SK-N-SH treated with all-trans-retinoic acid at 6 μM for 48 hours (cell line): ENCODE results near the gene OR14C36.

ENCODE experiments used
- ATAC-seq: fragments of 200-7000 bp; cut with Tn5 transposase; 3 replicates; pipeline ENCODE4 v1.9.1; 2020; ENCODE audit warnings: mild to moderate bottlenecking, moderate library complexity
- ARNTL ChIP-seq: fragments of 450-650 bp; formaldehyde crosslinking; IDR thresholded peaks from 2 replicates; pipeline ENCODE4 v1.5.0; 2020; ENCODE audit warnings: low read depth, mild to moderate bottlenecking, moderate library complexity, borderline replicate concordance
- BACH2 ChIP-seq: fragments of 250-450 bp; sonication (Bioruptor Pico); IDR thresholded peaks from 2 replicates; pipeline ENCODE4 v1.9.0; 2021; ENCODE audit warnings: mild to moderate bottlenecking, borderline replicate concordance
- CREB5 ChIP-seq: fragments of 250-450 bp; sonication (Bioruptor Pico); IDR thresholded peaks from 2 replicates; pipeline ENCODE4 v1.5.1; 2020; ENCODE audit warnings: low read depth, mild to moderate bottlenecking, moderate library complexity
- CSDC2 ChIP-seq: fragments of 250-450 bp; sonication (Bioruptor Pico); IDR thresholded peaks from 2 replicates; pipeline ENCODE4 v1.5.0; 2020; ENCODE audit warnings: mild to moderate bottlenecking, moderate library complexity
- CSRNP3 ChIP-seq: fragments of 250-450 bp; sonication (Bioruptor Pico); IDR thresholded peaks from 2 replicates; pipeline ENCODE4 v1.5.1; 2021; ENCODE audit warnings: mild to moderate bottlenecking, moderate library complexity
- ESRRG ChIP-seq: fragments of 250-450 bp; sonication (Bioruptor Pico); IDR thresholded peaks from 2 replicates; pipeline ENCODE4 v1.6.1; 2021; ENCODE audit warnings: mild to moderate bottlenecking
- GLIS3 ChIP-seq: fragments of 250-450 bp; sonication (Bioruptor Pico); IDR thresholded peaks from 2 replicates; pipeline ENCODE4 v1.5.0; 2020; ENCODE audit warnings: mild to moderate bottlenecking, moderate library complexity
- ISL1 ChIP-seq: fragments of 250-450 bp; sonication (Bioruptor Pico); IDR thresholded peaks from 2 replicates; pipeline ENCODE4 v2.1.2; 2022; ENCODE audit warnings: mild to moderate bottlenecking, moderate library complexity
- PATZ1 ChIP-seq: fragments of 250-450 bp; sonication (Bioruptor Pico); IDR thresholded peaks from 2 replicates; pipeline ENCODE4 v1.8.0; 2020; ENCODE audit warnings: mild to moderate bottlenecking, moderate library complexity, borderline replicate concordance
- POU6F1 ChIP-seq: fragments of 250-450 bp; sonication (Bioruptor Pico); IDR thresholded peaks from 2 replicates; pipeline ENCODE4 v1.8.0; 2021; ENCODE audit warnings: low read depth, mild to moderate bottlenecking, moderate library complexity, borderline replicate concordance
- PPARA ChIP-seq: fragments of 250-450 bp; sonication (Bioruptor Pico); IDR thresholded peaks from 2 replicates; pipeline ENCODE4 v1.5.0; 2020; ENCODE audit warnings: mild to moderate bottlenecking, borderline replicate concordance
- SNAI2 ChIP-seq: fragments of 250-450 bp; sonication (Bioruptor Pico); IDR thresholded peaks from 2 replicates; pipeline ENCODE4 v1.5.0; 2020; ENCODE audit warnings: mild to moderate bottlenecking, moderate library complexity
- TCF4 ChIP-seq: fragments of 250-450 bp; sonication (Bioruptor Pico); IDR thresholded peaks from 2 replicates; pipeline ENCODE4 v1.8.0; 2021; ENCODE audit warnings: mild to moderate bottlenecking, moderate library complexity, borderline replicate concordance
- TOX ChIP-seq: fragments of 250-450 bp; sonication (Bioruptor Pico); IDR thresholded peaks from 2 replicates; pipeline ENCODE4 v1.8.0; 2021; ENCODE audit warnings: mild to moderate bottlenecking, moderate library complexity, borderline replicate concordance
- TSHZ2 ChIP-seq: fragments of 250-450 bp; sonication (Bioruptor Pico); IDR thresholded peaks from 2 replicates; pipeline ENCODE4 v1.5.0; 2020; ENCODE audit warnings: mild to moderate bottlenecking, moderate library complexity
- ZC3H10 ChIP-seq: fragments of 250-450 bp; sonication (Bioruptor Pico); IDR thresholded peaks from 2 replicates; pipeline ENCODE4 v1.5.1; 2021; ENCODE audit warnings: mild to moderate bottlenecking, moderate library complexity
- ZFP3 ChIP-seq: fragments of 250-450 bp; sonication (Bioruptor Pico); IDR thresholded peaks from 2 replicates; pipeline ENCODE4 v1.5.0; 2020; ENCODE audit warnings: mild to moderate bottlenecking, moderate library complexity
- ZFP30 ChIP-seq: fragments of 450-650 bp; formaldehyde crosslinking; IDR thresholded peaks from 2 replicates; pipeline ENCODE4 v1.5.0; 2022; ENCODE audit warnings: mild to moderate bottlenecking, moderate library complexity
- ZNF565 ChIP-seq: fragments of 450-650 bp; formaldehyde crosslinking; conservative IDR thresholded peaks from 2 replicates; pipeline ENCODE4 v1.5.0; 2020; ENCODE audit warnings: low read depth, mild to moderate bottlenecking, moderate library complexity
- ZNF70 ChIP-seq: fragments of 450-650 bp; formaldehyde crosslinking; IDR thresholded peaks from 2 replicates; pipeline ENCODE4 v1.5.0; 2020; ENCODE audit warnings: mild to moderate bottlenecking, moderate library complexity
- ZNF8 ChIP-seq: fragments of 450-650 bp; formaldehyde crosslinking; IDR thresholded peaks from 2 replicates; pipeline ENCODE4 v1.5.0; 2020; ENCODE audit warnings: mild to moderate bottlenecking, moderate library complexity

The OR14C36 gene

GRCh38 chr1:248366609-248367008, 18.0 kb downstream of the OR14C36 start:
- TF ChIP-seq ZNF565 = no peak
- TF ChIP-seq ZFP3 (CRISPR knock-in tag) = no peak
- no peak for TF ChIP-seq ZFP30 (CRISPR knock-in tag)
- TF ChIP-seq PATZ1 (CRISPR knock-in tag) = no peak
- TF ChIP-seq ZNF70 = no peak
- no peak for TF ChIP-seq TSHZ2 (CRISPR knock-in tag)
- ATAC-seq = no peak

GRCh38 chr1:248372394-248372793, 23.8 kb downstream of the OR14C36 start:
- ATAC-seq = no peak
- no peak for TF ChIP-seq ZNF8 (CRISPR knock-in tag)
- TF ChIP-seq CREB5 (CRISPR knock-in tag) = no peak
- no peak for TF ChIP-seq PPARA (CRISPR knock-in tag)
- no peak for TF ChIP-seq TCF4 (CRISPR knock-in tag)
- TF ChIP-seq SNAI2 (CRISPR knock-in tag) = no peak
- no peak for TF ChIP-seq CSDC2 (CRISPR knock-in tag)
- no peak for TF ChIP-seq TSHZ2 (CRISPR knock-in tag)
- TF ChIP-seq ZFP3 (CRISPR knock-in tag) = no peak
- no peak for TF ChIP-seq ZNF70
- no peak for TF ChIP-seq BACH2 (CRISPR knock-in tag)
- no peak for TF ChIP-seq ZNF565

GRCh38 chr1:248373761-248374160, 25.2 kb downstream of the OR14C36 start:
- ATAC-seq = no peak

GRCh38 chr1:248375446-248375845, 26.9 kb downstream of the OR14C36 start, which contains the start of gene OR2T6:
TSS of gene OR2T6 (plus strand) at chr1:248375746. CDS start at chr1:248387609, 11,863 bp downstream.
- TF ChIP-seq PPARA (CRISPR knock-in tag) = no peak
- no peak for ATAC-seq

More at GRCh38 chr1:248373761-248374160, 25.2 kb downstream of the OR14C36 start:
- TF ChIP-seq POU6F1 (CRISPR knock-in tag) (no peak), ZNF565 (no peak)

GRCh38 chr1:248376916-248377315, 28.3 kb downstream of the OR14C36 start:
- ATAC-seq = no peak
- no peak for TF ChIP-seq ZNF70
- TF ChIP-seq ESRRG (CRISPR knock-in tag) = no peak
- no peak for TF ChIP-seq TOX (CRISPR knock-in tag)
- TF ChIP-seq ISL1 = no peak
- TF ChIP-seq CSRNP3 (CRISPR knock-in tag) = no peak
- no peak for TF ChIP-seq BACH2 (CRISPR knock-in tag)
- TF ChIP-seq PPARA (CRISPR knock-in tag) = no peak
- no peak for TF ChIP-seq ARNTL (CRISPR knock-in tag)
- no peak for TF ChIP-seq ZNF8 (CRISPR knock-in tag)
- no peak for TF ChIP-seq SNAI2 (CRISPR knock-in tag)
- TF ChIP-seq ZC3H10 (CRISPR knock-in tag) = no peak
- TF ChIP-seq GLIS3 (CRISPR knock-in tag) = no peak
- no peak for TF ChIP-seq PATZ1 (CRISPR knock-in tag)
